Measurements from ENCODE around the gene KIF21B. TPM values are rescaled to one million over a fixed set of nuclear protein-coding genes. Genes with fewer than 3 reads are reported as not detected.

KIF21B gene
- total and polyA plus RNA-seq, 2 of the 8 experiments (the other 6 are each of a cell fraction or from before 2014, with no cell fraction given): 10.8 to 26.5 TPM

Small RNA genes within 50 kb of the gene (small RNA-seq; reads per million reads assigned to genes)
- not detected for gene RNU6-704P (ENCODE audit: insufficient read depth)

Other genes with a start within 250 kb of the KIF21B start
- not detected in 2 replicates for gene GPR25, start 150.7 kb downstream of the KIF21B start, total RNA-seq (2021; fragmentation: NEBNext Ultra II Directional; extraction: Animal tissue kit (Norgen Biotek cat#: 25700))
- not detected in 2 replicates for gene GPR25, start 150.7 kb downstream of the KIF21B start, polyA plus RNA-seq (2011; rRNA removed)
- gene INAVA, start 128.8 kb downstream of the KIF21B start, total RNA-seq (2021; fragmentation: NEBNext Ultra II Directional; extraction: Animal tissue kit (Norgen Biotek cat#: 25700)): 43.4 and 46.8 TPM in 2 replicates
- 49.3 and 77.0 TPM in 2 replicates for gene INAVA, start 128.8 kb downstream of the KIF21B start, polyA plus RNA-seq (2011; rRNA removed)
- not detected in 2 replicates for gene CACNA1S, start 88.7 kb upstream of the KIF21B start, total RNA-seq (2021; fragmentation: NEBNext Ultra II Directional; extraction: Animal tissue kit (Norgen Biotek cat#: 25700))
- 0.06 and 0.08 TPM in 2 replicates for gene CACNA1S, start 88.7 kb upstream of the KIF21B start, polyA plus RNA-seq (2011; rRNA removed)
- 0.41 and 0.44 TPM in 2 replicates for gene ASCL5, start 103.5 kb upstream of the KIF21B start, total RNA-seq (2021; fragmentation: NEBNext Ultra II Directional; extraction: Animal tissue kit (Norgen Biotek cat#: 25700))
- 0.29 and 0.31 TPM in 2 replicates for gene ASCL5, start 103.5 kb upstream of the KIF21B start, polyA plus RNA-seq (2011; rRNA removed)
- 79.9 and 83.2 TPM in 2 replicates for gene TMEM9, start 130.8 kb upstream of the KIF21B start, total RNA-seq (2021; fragmentation: NEBNext Ultra II Directional; extraction: Animal tissue kit (Norgen Biotek cat#: 25700))
- gene TMEM9, start 130.8 kb upstream of the KIF21B start, polyA plus RNA-seq (2011; rRNA removed): 181 and 202 TPM in 2 replicates
- gene IGFN1, start 167.1 kb upstream of the KIF21B start, total RNA-seq (2021; fragmentation: NEBNext Ultra II Directional; extraction: Animal tissue kit (Norgen Biotek cat#: 25700)): not detected in 2 replicates
- gene IGFN1, start 167.1 kb upstream of the KIF21B start, polyA plus RNA-seq (2011; rRNA removed): not detected in 2 replicates